Common myeloid progenitor, CD34-positive (primary cell): ENCODE data around the gene DAZ1. TPM values are rescaled to one million over a fixed set of nuclear protein-coding genes. Genes with fewer than 3 reads are reported as not detected.
"Not testable (repeated sequence)": the region's sequence is repeated elsewhere in the genome, so short reads cannot be mapped to it uniquely, and the experiment has no call there.

Experiments used
- CTCF ChIA-PET: fragments of 350-600 bp; sonication (Branson Sonifier 250); formaldehyde crosslinking; loops from one replicate; lab custom pipeline; 2021; ENCODE audit warnings: antibody characterized with exemption; lab: Charles Lee
- POLR2A ChIA-PET: fragments of 350-600 bp; sonication (Branson Sonifier 250); formaldehyde crosslinking; loops from one replicate; lab custom pipeline; 2021; ENCODE audit warnings: antibody characterized with exemption; lab: Charles Lee
- DNase-seq, 3 donors: peaks; one replicate each; pipeline versions ENCODE4 v3.0.0 to v3.0.0-alpha.2; 2013
- H3K27ac ChIP-seq, 2 experiments: 1 replicate in 1 of 2; 2 replicates in 1 of 2; pipeline ENCODE4 v1.7.0; 2013; ENCODE audit warnings: inconsistent platforms in 2 of 2, low read length in 2 of 2, mild to moderate bottlenecking in 2 of 2, low read depth in 1 of 2, moderate library complexity in 1 of 2; ENCODE audit not compliant: severe bottlenecking in 2 of 2, insufficient read depth in 1 of 2, poor library complexity in 1 of 2
- H3K27me3 ChIP-seq, 5 experiments: replicated peaks in 2 of 5; 1 replicate in 3 of 5; 2 replicates in 2 of 5; pipeline versions ENCODE4 v1.6.1 to v1.7.0; 2013; ENCODE audit warnings: low read length in 4 of 5, mild to moderate bottlenecking in 2 of 5, moderate library complexity in 2 of 5, inconsistent platforms in 1 of 5; ENCODE audit not compliant: insufficient read depth in 5 of 5, control insufficient read depth in 4 of 5
- H3K36me3 ChIP-seq, 4 experiments: 1 replicate in 2 of 4; 2 replicates in 2 of 4; pipeline versions ENCODE4 v1.6.1 to v1.7.0; 2013; ENCODE audit warnings: low read length in 3 of 4, control low read depth in 1 of 4, mild to moderate bottlenecking in 1 of 4; ENCODE audit not compliant: control insufficient read depth in 4 of 4, insufficient read depth in 4 of 4
- H3K4me1 ChIP-seq, 4 experiments: 1 replicate in 3 of 4; 2 replicates in 1 of 4; pipeline versions ENCODE4 v1.6.1 to v1.7.1; 2013; ENCODE audit warnings: low read length in 3 of 4, mild to moderate bottlenecking in 3 of 4, control low read depth in 1 of 4, inconsistent platforms in 1 of 4, moderate library complexity in 1 of 4; ENCODE audit not compliant: control insufficient read depth in 4 of 4, insufficient read depth in 4 of 4; ENCODE audit errors: control extremely low read depth in 1 of 4
- H3K4me3 ChIP-seq, 7 experiments: 1 replicate in 4 of 7; 2 replicates in 3 of 7; pipeline versions ENCODE4 v1.5.1 to v1.7.0; 2013; ENCODE audit warnings: mild to moderate bottlenecking in 7 of 7, low read length in 6 of 7, moderate library complexity in 6 of 7, inconsistent platforms in 2 of 7, low read depth in 2 of 7, control low read depth in 1 of 7; ENCODE audit not compliant: insufficient read depth in 4 of 7, control insufficient read depth in 1 of 7; ENCODE audit errors: extremely low read depth in 1 of 7
- H3K9me3 ChIP-seq, 5 experiments: 1 replicate in 4 of 5; 2 replicates in 1 of 5; pipeline versions ENCODE4 v1.6.1 to v1.7.1; 2013; ENCODE audit warnings: low read length in 4 of 5, mild to moderate bottlenecking in 2 of 5, inconsistent platforms in 1 of 5, low read depth in 1 of 5, moderate library complexity in 1 of 5; ENCODE audit not compliant: control insufficient read depth in 4 of 5, insufficient read depth in 2 of 5; ENCODE audit errors: control extremely low read depth in 1 of 5
- WGBS: methylation state at CpG from one replicate; pipeline ENCODE4 v1.1.5; 2013; ENCODE audit not compliant: insufficient coverage; 5-methylcytosine and 5-hydroxymethylcytosine counted together
- polyA plus RNA-seq: library from polyadenylated mRNA; unstranded; fragments of 120-200 nt; gene quantifications from one replicate; pipeline ENCODE4 v1.2.1, GENCODE V29; 2013

The DAZ1 gene
- polyA plus RNA-seq: not detected

DNA sequence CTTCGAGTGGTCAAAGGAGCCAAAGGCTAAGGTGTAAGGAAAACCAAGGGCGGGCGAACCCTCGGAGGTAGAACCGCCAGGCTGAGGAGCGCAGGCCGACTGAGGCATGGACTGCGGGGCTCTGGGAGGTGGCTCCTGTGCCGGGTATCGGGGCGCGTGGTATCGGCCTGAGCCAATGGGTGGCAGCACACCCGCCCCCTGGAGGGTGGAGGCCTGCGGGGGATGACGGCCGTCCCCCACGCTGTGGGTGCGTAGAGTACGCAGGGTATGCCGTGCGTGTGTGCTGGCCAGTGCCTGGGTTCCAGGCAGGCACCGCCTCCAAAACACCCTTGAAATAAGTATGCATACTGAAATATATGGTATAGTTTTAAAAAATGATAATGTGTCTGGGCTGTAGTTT lies at the start of gene DAZ1:
DAZ1 (minus strand) TSS at position 101 of the 400 bp plus-strand sequence. CDS start 208 bp downstream, outside the sequence.
- CTCF ChIA-PET, POLR2A ChIA-PET, H3K4me1 ChIP-seq, H3K36me3 ChIP-seq, H3K27me3 ChIP-seq, H3K4me3 ChIP-seq, DNase-seq, H3K9me3 ChIP-seq, H3K27ac ChIP-seq: not testable (repeated sequence)
- no CpG with 5 or more reads among the region's 23 CpGs for WGBS

- H3K4me1 ChIP-seq, CTCF ChIA-PET, H3K27ac ChIP-seq, H3K9me3 ChIP-seq, POLR2A ChIA-PET, DNase-seq, H3K27me3 ChIP-seq, H3K36me3 ChIP-seq, H3K4me3 ChIP-seq: not testable (repeated sequence)
- WGBS: no CpG with 5 or more reads among the region's 23 CpGs
Measured at GRCh38 chrY:23219233-23219632, 20.4 kb upstream of the DAZ1 start, which contains the start of gene DAZ2. TSS of gene DAZ2 (plus strand) at chrY:23219533. CDS start at chrY:23219741, 208 bp downstream.

DNA sequence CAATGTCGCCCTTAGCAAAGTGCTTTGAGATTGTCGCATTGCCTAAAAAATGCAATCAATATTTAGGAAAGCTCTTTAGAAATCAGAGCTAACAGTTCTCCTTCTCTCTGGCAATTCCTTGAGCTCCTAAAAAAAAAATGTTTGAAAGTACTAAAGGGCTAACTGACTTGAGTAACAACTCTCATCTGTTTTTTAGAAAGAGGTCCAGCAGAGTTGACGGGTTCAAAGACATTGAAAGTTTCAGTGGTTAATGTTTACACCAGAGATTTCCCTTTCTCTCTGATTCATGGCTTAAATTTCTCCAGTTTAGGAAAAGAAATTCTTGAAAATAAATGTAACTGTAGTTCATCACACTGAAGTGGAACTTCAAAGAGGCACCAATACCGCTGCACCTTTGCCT lies 11.9 kb upstream of the DAZ1 start:
- CTCF ChIA-PET, H3K4me3 ChIP-seq, DNase-seq, H3K36me3 ChIP-seq, H3K9me3 ChIP-seq, H3K4me1 ChIP-seq, H3K27ac ChIP-seq, H3K27me3 ChIP-seq, POLR2A ChIA-PET: not testable (repeated sequence)
- WGBS: no CpG with 5 or more reads among the region's 4 CpGs

GRCh38 chrY:23209802-23210495 lies 11.1 kb upstream of the DAZ1 start:
- H3K27me3 ChIP-seq, CTCF ChIA-PET, H3K9me3 ChIP-seq, POLR2A ChIA-PET, H3K4me1 ChIP-seq, DNase-seq, H3K36me3 ChIP-seq, H3K27ac ChIP-seq, H3K4me3 ChIP-seq: not testable (repeated sequence)
- no CpG with 5 or more reads among the region's 4 CpGs for WGBS

DNA sequence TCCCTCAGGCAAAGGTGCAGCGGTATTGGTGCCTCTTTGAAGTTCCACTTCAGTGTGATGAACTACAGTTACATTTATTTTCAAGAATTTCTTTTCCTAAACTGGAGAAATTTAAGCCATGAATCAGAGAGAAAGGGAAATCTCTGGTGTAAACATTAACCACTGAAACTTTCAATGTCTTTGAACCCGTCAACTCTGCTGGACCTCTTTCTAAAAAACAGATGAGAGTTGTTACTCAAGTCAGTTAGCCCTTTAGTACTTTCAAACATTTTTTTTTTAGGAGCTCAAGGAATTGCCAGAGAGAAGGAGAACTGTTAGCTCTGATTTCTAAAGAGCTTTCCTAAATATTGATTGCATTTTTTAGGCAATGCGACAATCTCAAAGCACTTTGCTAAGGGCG lies 8.6 kb upstream of the DAZ1 start:
- H3K4me3 ChIP-seq, H3K36me3 ChIP-seq, H3K27ac ChIP-seq, DNase-seq, H3K4me1 ChIP-seq, CTCF ChIA-PET, POLR2A ChIA-PET, H3K9me3 ChIP-seq, H3K27me3 ChIP-seq: not testable (repeated sequence)
- WGBS: no CpG with 5 or more reads among the region's 4 CpGs
